B cell (primary cell): Measurements from ENCODE around the gene GNB5.

ENCODE experiments used
- CTCF ChIP-seq: fragments of 200-600 bp; IDR thresholded peaks from one replicate; pipeline ENCODE4 v1.8.0; 2022; ENCODE audit warnings: antibody characterized with exemption, mild to moderate bottlenecking
- EZH2 ChIP-seq: IDR thresholded peaks from 2 replicates; pipeline ENCODE4 v1.6.1; 2012; ENCODE audit warnings: borderline replicate concordance, low read depth, mild to moderate bottlenecking, moderate library complexity, low read length; ENCODE audit not compliant: insufficient read depth, poor library complexity, severe bottlenecking

GRCh38 chr15:52233405-52233804 lies 42.2 kb upstream of the GNB5 start:
- TF ChIP-seq CTCF: no peak
- no peak for TF ChIP-seq EZH2
